GM12878 (cell line): ENCODE data around the gene BCKDHA. TPM values are rescaled to one million over a fixed set of nuclear protein-coding genes. Genes with fewer than 3 reads are reported as not detected.

Experiments used
- ATAC-seq: fragments of 200-7000 bp; cut with Tn5 transposase; 3 replicates; pipeline ENCODE4 v1.9.1; 2020; ENCODE audit warnings: mild to moderate bottlenecking, moderate library complexity
- BruUV-seq: library from RNA; stranded (reverse); fragments of 400-500 nt; replicated peaks from 2 replicates; lab custom pipeline; 2021; lab: Mats Ljungman, UMichigan
- CTCF ChIA-PET: fragments of 300-600 bp; sonication (Branson Sonifier 250); formaldehyde crosslinking; extraction: SDS; loops from one replicate; lab custom pipeline; 2021; ENCODE audit warnings: inconsistent platforms; lab: Yijun Ruan, JAX
- POLR2A ChIA-PET: fragments of 350-600 bp; formaldehyde crosslinking; extraction: SDS; loops from one replicate; lab custom pipeline; 2021; ENCODE audit warnings: inconsistent platforms; lab: Charles Lee
- RAD21 ChIA-PET: fragments of 300-600 bp; sonication (Branson Sonifier 250); formaldehyde crosslinking; loops from one replicate; lab custom pipeline; 2023; ENCODE audit warnings: antibody characterized with exemption; ENCODE audit not compliant: unreplicated experiment; lab: Charles Lee
- SMC1A ChIA-PET: fragments of 300-600 bp; sonication (Branson Sonifier 250); formaldehyde crosslinking; loops from one replicate; lab custom pipeline; 2023; ENCODE audit not compliant: unreplicated experiment, uncharacterized antibody; lab: Charles Lee
- DNase-seq: peaks from one replicate; pipeline ENCODE4 v3.0.0-alpha.2; 2011; ENCODE audit warnings: low read depth, low spot score
- FAIRE-seq: peaks from 3 replicates; lab custom pipeline; 2011; peaks lifted over from hg19 to GRCh38; lab: Jason Lieb, UNC
- H2AFZ ChIP-seq: 2 replicates; pipeline ENCODE4 v1.6.0; 2011; ENCODE audit warnings: low read depth, low read length, control low read depth; ENCODE audit not compliant: control insufficient read depth
- H3K27ac ChIP-seq: 2 replicates; pipeline ENCODE4 v1.5.1; 2011; ENCODE audit warnings: control low read depth; ENCODE audit not compliant: control insufficient read depth, insufficient read depth
- H3K27me3 ChIP-seq, 2 experiments: replicated peaks in 1 of 2; 2 replicates each; pipeline versions ENCODE4 v1.6.0 to v1.6.1; 2011; ENCODE audit warnings: low read length in 1 of 2; ENCODE audit not compliant: control insufficient read depth in 2 of 2, insufficient read depth in 2 of 2
- H3K36me3 ChIP-seq, 2 experiments: 2 replicates each; pipeline ENCODE4 v1.5.1; 2011; ENCODE audit warnings: low read length in 1 of 2; ENCODE audit not compliant: control insufficient read depth in 2 of 2, insufficient read depth in 2 of 2
- H3K4me1 ChIP-seq: 2 replicates; pipeline ENCODE4 v1.6.1; 2011; ENCODE audit warnings: mild to moderate bottlenecking, low read length, moderate library complexity, mixed read lengths; ENCODE audit not compliant: control insufficient read depth, insufficient read depth
- H3K4me2 ChIP-seq: 2 replicates; pipeline ENCODE4 v1.6.0; 2011; ENCODE audit warnings: control low read depth; ENCODE audit not compliant: control insufficient read depth, insufficient read depth
- H3K4me3 ChIP-seq: fragments of 200-600 bp; sonication (generic); 2 replicates; pipeline ENCODE4 v1.5.1; 2016
- H3K79me2 ChIP-seq: 2 replicates; pipeline ENCODE4 v1.6.0; 2011; ENCODE audit warnings: low read length; ENCODE audit not compliant: control insufficient read depth, insufficient read depth
- H3K9ac ChIP-seq: 2 replicates; pipeline ENCODE4 v1.8.0; 2011; ENCODE audit warnings: low read length, control low read depth, mixed read lengths; ENCODE audit not compliant: control insufficient read depth, insufficient read depth
- H3K9me3 ChIP-seq: replicated peaks from 3 replicates; pipeline ENCODE4 v1.5.1; 2011; ENCODE audit warnings: mild to moderate bottlenecking, low read length; ENCODE audit not compliant: control insufficient read depth, insufficient read depth
- H4K20me1 ChIP-seq: 2 replicates; pipeline ENCODE4 v1.6.0; 2011; ENCODE audit not compliant: control insufficient read depth, insufficient read depth
- ATF7 ChIP-seq: fragments of 450-650 bp; IDR thresholded peaks from 2 replicates; pipeline ENCODE4 v1.6.1; 2016; ENCODE audit warnings: low read depth, mild to moderate bottlenecking
- CHD2 ChIP-seq: IDR thresholded peaks from 2 replicates; pipeline ENCODE4 v1.6.1; 2011; ENCODE audit warnings: low read depth, low read length, improper control_type of control experiment, borderline replicate concordance
- HCFC1 ChIP-seq: fragments of 150-350 bp; IDR thresholded peaks from 2 replicates; pipeline ENCODE4 v1.6.1; 2014; ENCODE audit warnings: low read length
- IKZF2 ChIP-seq, 2 experiments: fragments of 450-650 bp; IDR thresholded peaks; 2 replicates each; pipeline ENCODE4 v1.6.1; 2017; ENCODE audit warnings: mild to moderate bottlenecking in 2 of 2, moderate library complexity in 2 of 2
- RUNX3 ChIP-seq: IDR thresholded peaks from 2 replicates; pipeline ENCODE4 v1.6.1; 2012; ENCODE audit warnings: low read length, inconsistent platforms
- YY1 ChIP-seq: IDR thresholded peaks from 2 replicates; pipeline ENCODE4 v1.6.1; 2011; ENCODE audit warnings: low read depth, mild to moderate bottlenecking, low read length
- ZBED1 ChIP-seq: IDR thresholded peaks from 2 replicates; pipeline ENCODE4 v1.6.1; 2016; ENCODE audit warnings: borderline replicate concordance
- ZBTB11 ChIP-seq: fragments of 450-650 bp; formaldehyde crosslinking; IDR thresholded peaks from 2 replicates; pipeline ENCODE4 v1.5.0; 2022; ENCODE audit warnings: mild to moderate bottlenecking, missing genetic modification characterization
- WGBS: methylation state at CpG from one replicate; pipeline ENCODE4 v1.1.6; 2016; ENCODE audit warnings: low lambda C conversion rate; ENCODE audit not compliant: insufficient replicate concordance, insufficient coverage; ENCODE audit errors: missing lambda C conversion rate; 5-methylcytosine and 5-hydroxymethylcytosine counted together
- in situ Hi-C: fragments of 300-500 bp; cut with MboI; formaldehyde crosslinking; loops from 9 replicates; pipeline ENCODE4 v1.14.3; 2018; ENCODE audit warnings: mixed read lengths
- intact Hi-C: fragments of 100-400 bp; cut with micrococcal nuclease; formaldehyde crosslinking; loops from one replicate; pipeline ENCODE4 v1.14.2; 2022; ENCODE audit not compliant: unreplicated experiment
- polyA plus RNA-seq, 11 experiments: library from polyadenylated mRNA; depleted of rRNA in 4 of 11; unstranded in 6 of 11; stranded (reverse) in 5 of 11; fragments of >200 nt; fragmentation: Nextera tagmentation in 4 of 11; fragmentation: Illumina TruSeq in 1 of 11; extraction: Ambion mirVana in 4 of 11; extraction: Trizol in 1 of 11; gene quantifications; 1 replicate in 1 of 11; 2 replicates in 10 of 11; pipeline versions ENCODE4 v1.2.1 to v1.2.3, GENCODE V29; 2011 to 2016; ENCODE audit warnings: inconsistent platforms in 2 of 11, missing spikeins in 2 of 11, low read depth in 1 of 11
- total RNA-seq, 4 experiments: library from RNA; depleted of rRNA in 3 of 4; stranded (reverse); fragments of >200 nt in 3 of 4; fragmentation: Illumina TruSeq in 1 of 4; extraction: Trizol in 1 of 4; gene quantifications; 2 replicates each; pipeline versions ENCODE4 v1.2.1 to v1.2.3, GENCODE V29; 2013 to 2021

BCKDHA gene
- total and polyA plus RNA-seq, 10 of the 15 experiments (the other 5 are each of a cell fraction or from before 2014, with no cell fraction given) = 9.9 to 107 (median 46.4) TPM

- 70% methylated on average over 7 of the region's 7 CpGs for WGBS
- SMC1A ChIA-PET = interaction anchor here (0.6 to 2.4 kb wide), 9 partner anchors 11 to 120 kb away, joined by 3 to 7 read pairs (median 5); no protein-coding TSS in a partner anchor
- H3K4me2 ChIP-seq = peak overlapping the region; percentile 48; the same call in 1 of the 2 replicates
- ATAC-seq (no peak), DNase-seq (no peak), FAIRE-seq (no peak)
- H2AFZ ChIP-seq = no peak overlapping the region
- H3K27me3 ChIP-seq = no peaks in the 10 kb centered on the region; a peak in 1 of 4 replicates
- POLR2A ChIA-PET = no interaction called here
- intact Hi-C loops = no loop called here
- peaks cover 33% of the 10 kb centered on the region for H3K4me1 ChIP-seq
- no TSS peak for BruUV-seq
- RAD21 ChIA-PET = interaction anchor here (1.9 kb wide), 1 partner anchor 81 kb away, joined by 5 read pairs; no protein-coding TSS in a partner anchor
- H3K79me2 ChIP-seq = no peaks in the 10 kb centered on the region
- H3K36me3 ChIP-seq = no peaks in the 10 kb centered on the region
- CTCF ChIA-PET = interaction anchor here (0.8 to 2.6 kb wide), 13 partner anchors 8 to 142 kb away, joined by 3 to 27 read pairs (median 5); partner anchors contain the start of gene B9D2
- no peak for TF ChIP-seq CHD2
- TF ChIP-seq ZBED1 = no peak
- TF ChIP-seq YY1 = no peak
- H3K9me3 ChIP-seq = no peaks in the 10 kb centered on the region
- no peak overlapping the region for H3K4me3 ChIP-seq
- no peak overlapping the region for H3K27ac ChIP-seq
- peak overlapping the region; percentile 12; the same call in 1 of the 2 replicates for H3K9ac ChIP-seq
- no peaks in the 10 kb centered on the region for H4K20me1 ChIP-seq
- in situ Hi-C loops = no loop called here
These were observed 58.8 kb downstream of the BCKDHA start for GRCh38 chr19:41456342-41456918.

GRCh38 chr19:41457241-41457640, 59.6 kb downstream of the BCKDHA start:
- WGBS = no CpG with 5 or more reads among the region's 1 CpG
- Histone ChIP-seq H3K4me2 (peak overlapping the region; percentile 21), H3K27me3 (no peaks in the 10 kb centered on the region; a peak in 1 of 4 replicates), H3K4me3 (no peak overlapping the region), H3K4me1 (peaks cover 33% of the 10 kb centered on the region), H4K20me1 (no peaks in the 10 kb centered on the region), H3K9me3 (no peaks in the 10 kb centered on the region), H3K36me3 (no peaks in the 10 kb centered on the region), H3K79me2 (no peaks in the 10 kb centered on the region), H2AFZ (no peak overlapping the region), H3K9ac (no peak overlapping the region), H3K27ac (no peak overlapping the region)
- no TSS peak for BruUV-seq
- in situ Hi-C loops (no loop called here), intact Hi-C loops (no loop called here)
- peak; percentile 100 for ATAC-seq
- RAD21 ChIA-PET = interaction anchor here (0.8 to 1.9 kb wide), 6 partner anchors 8 to 111 kb away, joined by 3 to 8 read pairs (median 4); no protein-coding TSS in a partner anchor
- SMC1A ChIA-PET = interaction anchor here (0.6 to 2.4 kb wide), 13 partner anchors 8 to 121 kb away, joined by 3 to 9 read pairs (median 3); no protein-coding TSS in a partner anchor
- TF ChIP-seq ATF7 (0 out of 2 replicates have a peak, but pooled peaks have one; percentile 12), HCFC1 (no peak), IKZF2 (IDR thresholded peaks at IDR 0.05) (peak in 1 of 2 experiments; percentile 14; a peak in 1 of 4 replicates), ZBTB11 (no peak), RUNX3 (peak; percentile 76)
- CTCF ChIA-PET = interaction anchor here (0.6 to 2.6 kb wide), 13 partner anchors 9 to 141 kb away, joined by 3 to 27 read pairs (median 4); partner anchors contain the start of gene B9D2
- DNase-seq = peak; percentile 53
- peak; percentile 94 for FAIRE-seq
- POLR2A ChIA-PET = interaction anchor here (0.7 to 1.3 kb wide), 3 partner anchors 8 to 441 kb away, joined by 3 to 10 read pairs (median 7); no protein-coding TSS in a partner anchor
